SHP77 treated with DMSO at 0.1 percent for 48 hours (cell line): ENCODE results near the gene AFMID.
"Not testable (repeated sequence)": the region's sequence is repeated elsewhere in the genome, so short reads cannot be mapped to it uniquely, and the experiment has no call there.

Source experiments
- DNase-seq: peaks from one replicate; lab custom pipeline; 2025; lab: John Stamatoyannopoulos, UW

The AFMID gene

DNA sequence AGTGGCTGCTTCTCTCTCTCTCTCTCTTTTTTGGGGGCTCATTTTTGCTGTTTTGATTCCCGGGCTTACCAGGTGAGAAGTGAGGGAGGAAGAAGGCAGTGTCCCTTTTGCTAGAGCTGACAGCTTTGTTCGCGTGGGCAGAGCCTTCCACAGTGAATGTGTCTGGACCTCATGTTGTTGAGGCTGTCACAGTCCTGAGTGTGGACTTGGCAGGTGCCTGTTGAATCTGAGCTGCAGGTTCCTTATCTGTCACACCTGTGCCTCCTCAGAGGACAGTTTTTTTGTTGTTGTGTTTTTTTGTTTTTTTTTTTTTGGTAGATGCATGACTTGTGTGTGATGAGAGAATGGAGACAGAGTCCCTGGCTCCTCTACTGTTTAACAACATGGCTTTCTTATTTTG lies 36.6 kb downstream of the AFMID start:
- no peak for DNase-seq

DNA sequence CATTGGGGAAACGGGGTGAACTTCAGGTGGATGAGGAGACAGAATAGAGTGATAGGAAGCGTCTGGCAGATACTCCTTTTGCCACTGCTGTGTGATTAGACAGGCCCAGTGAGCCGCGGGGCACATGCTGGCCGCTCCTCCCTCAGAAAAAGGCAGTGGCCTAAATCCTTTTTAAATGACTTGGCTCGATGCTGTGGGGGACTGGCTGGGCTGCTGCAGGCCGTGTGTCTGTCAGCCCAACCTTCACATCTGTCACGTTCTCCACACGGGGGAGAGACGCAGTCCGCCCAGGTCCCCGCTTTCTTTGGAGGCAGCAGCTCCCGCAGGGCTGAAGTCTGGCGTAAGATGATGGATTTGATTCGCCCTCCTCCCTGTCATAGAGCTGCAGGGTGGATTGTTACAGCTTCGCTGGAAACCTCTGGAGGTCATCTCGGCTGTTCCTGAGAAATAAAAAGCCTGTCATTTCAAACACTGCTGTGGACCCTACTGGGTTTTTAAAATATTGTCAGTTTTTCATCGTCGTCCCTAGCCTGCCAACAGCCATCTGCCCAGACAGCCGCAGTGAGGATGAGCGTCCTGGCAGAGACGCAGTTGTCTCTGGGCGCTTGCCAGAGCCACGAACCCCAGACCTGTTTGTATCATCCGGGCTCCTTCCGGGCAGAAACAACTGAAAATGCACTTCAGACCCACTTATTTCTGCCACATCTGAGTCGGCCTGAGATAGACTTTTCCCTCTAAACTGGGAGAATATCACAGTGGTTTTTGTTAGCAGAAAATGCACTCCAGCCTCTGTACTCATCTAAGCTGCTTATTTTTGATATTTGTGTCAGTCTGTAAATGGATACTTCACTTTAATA lies 37.3 kb downstream of the AFMID start:
- DNase-seq: no peak

DNA sequence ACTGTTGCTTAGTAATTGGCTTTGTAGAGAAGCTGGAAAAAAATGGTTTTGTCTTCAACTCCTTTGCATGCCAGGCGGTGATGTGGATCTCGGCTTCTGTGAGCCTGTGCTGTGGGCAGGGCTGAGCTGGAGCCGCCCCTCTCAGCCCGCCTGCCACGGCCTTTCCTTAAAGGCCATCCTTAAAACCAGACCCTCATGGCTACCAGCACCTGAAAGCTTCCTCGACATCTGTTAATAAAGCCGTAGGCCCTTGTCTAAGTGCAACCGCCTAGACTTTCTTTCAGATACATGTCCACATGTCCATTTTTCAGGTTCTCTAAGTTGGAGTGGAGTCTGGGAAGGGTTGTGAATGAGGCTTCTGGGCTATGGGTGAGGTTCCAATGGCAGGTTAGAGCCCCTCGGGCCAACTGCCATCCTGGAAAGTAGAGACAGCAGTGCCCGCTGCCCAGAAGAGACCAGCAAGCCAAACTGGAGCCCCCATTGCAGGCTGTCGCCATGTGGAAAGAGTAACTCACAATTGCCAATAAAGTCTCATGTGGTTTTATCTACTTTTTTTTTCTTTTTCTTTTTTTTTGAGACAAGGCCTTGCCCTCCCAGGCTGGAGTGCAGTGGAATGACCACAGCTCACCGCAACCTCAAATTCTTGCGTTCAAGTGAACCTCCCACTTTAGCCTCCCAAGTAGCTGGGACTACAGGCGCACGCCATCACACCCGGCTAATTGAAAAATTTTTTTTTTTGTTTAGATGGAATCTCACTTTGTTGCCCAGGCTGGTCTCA lies 38.1 kb downstream of the AFMID start:
- DNase-seq: no peak

DNA sequence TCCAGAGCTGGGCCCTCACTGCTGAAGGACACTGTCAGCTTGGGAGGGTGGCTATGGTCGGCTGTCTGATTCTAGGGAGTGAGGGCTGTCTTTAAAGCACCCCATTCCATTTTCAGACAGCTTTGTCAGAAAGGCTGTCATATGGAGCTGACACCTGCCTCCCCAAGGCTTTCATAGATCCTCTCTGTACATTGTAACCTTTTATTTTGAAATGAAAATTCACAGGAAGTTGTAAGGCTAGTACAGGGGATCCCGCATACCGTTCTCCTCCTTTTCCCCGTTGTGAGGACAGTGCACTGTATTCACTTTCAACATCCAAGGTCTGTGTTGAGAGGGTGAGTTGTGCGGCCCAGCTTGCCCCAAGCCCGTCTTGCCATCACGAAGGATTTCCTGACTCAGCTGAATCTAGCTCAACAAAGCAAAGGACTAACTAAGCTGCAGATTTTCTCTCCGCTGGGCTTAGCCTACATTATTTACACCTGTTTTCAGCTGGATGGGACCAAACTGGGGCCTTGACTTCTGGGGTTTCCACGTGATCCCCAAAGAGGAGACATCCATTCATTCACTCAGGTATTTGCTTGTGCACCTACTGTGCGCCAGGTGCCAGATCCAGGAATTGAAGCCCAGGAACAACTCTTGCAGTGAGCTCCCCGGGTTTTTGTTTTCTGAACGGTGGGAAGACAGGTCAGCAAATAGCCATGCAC lies 39.0 kb downstream of the AFMID start:
- peak; percentile 47 for DNase-seq

DNA sequence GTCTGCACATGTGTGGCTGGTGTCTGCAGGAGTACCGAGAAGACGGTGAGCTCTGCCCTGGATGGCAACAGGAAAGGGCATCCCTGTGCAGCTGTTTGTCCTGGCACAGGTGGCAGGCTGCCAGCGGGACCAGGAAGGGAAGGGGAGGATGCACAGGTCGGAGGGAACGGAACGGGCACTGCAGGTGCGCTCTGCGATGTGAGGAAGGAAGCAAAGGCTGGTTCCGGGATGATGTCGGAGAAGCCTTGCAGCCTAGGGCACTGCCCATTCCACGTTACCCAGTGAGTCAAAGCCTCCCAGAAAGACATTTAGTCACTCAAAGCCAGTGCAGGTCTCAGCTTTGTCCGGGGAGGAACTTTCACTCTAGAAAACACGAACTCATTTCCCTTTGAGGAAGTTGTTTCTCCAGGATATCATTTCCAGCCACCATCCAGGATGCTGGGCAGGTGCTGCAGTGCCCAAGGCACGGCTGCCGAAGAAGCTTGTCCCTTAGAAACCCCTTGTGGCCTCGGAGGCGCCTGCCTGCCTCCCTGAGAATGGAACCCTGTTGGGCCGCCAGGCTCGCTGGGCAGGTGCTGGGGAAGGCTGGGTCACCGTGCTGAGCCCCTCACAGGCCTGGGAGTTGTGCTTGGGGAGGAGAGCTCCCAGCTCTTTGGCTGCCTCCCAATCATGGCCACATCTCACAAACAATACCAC lies 39.7 kb downstream of the AFMID start:
- peak; percentile 81 for DNase-seq

DNA sequence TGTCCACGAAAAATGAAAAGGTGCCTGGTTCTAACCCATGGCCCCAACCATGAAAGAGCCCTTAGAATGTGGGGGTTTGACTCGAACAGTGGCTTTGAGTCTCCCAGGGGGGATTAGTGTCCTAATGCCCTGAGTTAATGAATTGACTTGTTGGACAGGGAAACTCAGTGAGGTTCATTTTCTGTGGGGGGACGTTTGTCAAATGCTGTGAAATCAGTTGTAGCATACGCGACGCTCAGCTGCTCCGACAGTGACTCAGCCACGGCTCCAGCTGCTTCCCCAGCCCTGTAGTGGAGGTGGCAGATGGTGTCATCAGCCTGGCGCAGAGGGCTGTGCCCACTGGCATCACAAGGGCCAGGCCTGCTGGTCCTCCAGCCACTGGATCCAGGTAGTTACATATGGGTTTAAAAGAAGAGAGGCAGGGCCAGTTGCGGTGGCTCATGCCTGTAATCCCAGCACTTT lies 40.3 kb downstream of the AFMID start:
- DNase-seq: peak; percentile 82

DNA sequence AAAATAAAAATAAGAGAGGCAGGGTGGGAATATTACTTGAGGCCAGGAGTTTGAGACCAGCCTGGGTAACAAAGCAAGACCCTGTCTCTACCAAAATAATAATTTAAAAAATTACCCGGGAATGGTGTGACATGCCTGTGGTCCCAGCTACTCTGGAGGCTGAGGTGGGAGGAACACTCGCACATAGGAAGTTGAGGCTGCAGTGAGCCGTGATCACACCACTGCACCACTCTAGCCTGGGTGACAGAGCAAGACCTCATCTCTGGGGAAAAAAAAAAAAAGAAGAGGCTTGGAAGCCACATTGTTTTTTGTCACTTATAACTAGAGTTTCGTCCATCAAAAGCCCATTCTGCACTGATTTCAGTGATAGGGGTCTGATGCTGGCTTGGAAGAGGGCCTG lies 41.0 kb downstream of the AFMID start:
- no peak for DNase-seq

DNA sequence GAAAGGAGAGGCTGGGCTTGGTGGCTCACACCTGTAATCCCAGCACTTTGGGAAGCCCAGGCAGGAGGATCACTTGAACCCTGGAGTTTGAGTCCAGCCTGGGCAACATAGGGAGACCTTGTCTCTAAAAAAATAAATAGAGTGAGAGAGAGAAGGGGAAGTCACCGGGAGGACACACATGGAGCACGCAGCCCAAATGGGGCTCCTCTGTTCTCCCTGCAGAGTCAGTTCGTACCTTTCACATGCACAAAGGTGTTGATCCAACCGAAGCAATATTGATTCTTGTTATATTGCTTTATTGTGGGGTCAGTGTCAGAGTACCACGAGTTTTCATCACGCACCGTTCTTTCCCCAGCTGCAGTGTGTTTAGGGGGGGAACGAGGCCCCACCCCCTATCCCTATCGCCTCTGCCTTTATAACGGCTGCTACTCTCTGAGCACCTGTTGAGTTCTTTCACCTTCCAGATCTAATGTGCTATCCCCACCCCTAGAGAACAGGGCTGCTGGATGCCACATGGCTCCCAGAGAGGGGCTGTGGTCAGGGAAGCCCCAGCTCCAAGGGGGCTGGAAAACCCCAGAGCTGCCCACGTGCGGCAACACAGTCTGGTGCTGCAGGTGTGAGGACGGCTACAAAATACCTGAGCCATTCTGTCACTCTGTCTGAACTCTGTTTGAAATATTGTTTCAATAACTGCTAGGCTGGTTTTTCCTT lies 43.2 kb downstream of the AFMID start:
- DNase-seq: no peak

DNA sequence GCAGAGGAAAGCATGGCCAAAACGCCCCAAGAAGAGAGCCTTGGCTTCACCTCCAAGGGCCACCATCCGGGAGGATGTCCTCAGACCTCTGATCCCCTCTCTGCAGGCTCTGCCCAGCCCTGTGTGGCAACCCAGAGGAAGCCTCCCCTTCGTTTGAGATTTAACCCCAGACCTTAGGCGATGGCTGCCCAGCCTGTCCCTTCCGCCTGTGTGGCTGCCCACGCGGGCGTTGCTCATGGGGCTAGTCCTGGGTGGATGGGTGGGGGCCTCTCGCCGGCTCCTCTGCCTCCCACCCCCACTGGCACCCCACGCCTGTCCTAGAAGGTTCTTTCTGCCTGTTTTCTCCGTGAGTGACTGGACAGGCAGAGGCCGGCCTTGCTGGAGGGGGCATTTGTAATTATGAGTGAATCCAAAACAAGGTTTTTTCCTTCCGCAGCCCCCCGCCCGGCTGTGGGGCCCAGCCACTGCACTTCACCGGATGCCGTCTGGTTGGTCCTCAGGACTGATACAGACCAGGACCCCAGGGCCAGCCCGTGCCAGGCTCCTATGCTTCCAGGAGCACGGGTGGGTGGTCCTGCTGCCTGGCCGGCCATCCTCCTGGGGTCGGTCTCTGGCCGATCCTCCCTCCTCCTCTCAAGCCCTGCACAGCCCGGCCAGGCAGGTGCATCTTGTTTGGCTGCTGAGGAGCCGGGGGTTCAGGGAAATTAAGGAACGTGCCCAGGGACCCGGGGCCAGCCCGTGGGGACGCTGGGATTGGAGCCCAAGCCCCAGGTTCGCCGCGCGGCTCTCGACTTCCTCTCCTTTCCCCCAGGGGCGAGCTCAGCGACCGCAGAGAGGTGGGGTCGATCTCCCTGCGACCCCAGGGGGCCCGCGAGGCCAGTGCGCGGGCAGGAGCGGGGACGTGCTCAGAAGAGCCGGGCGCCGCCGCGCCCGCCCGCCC lies 44.1 kb downstream of the AFMID start, which contains the start of gene TMEM235:
Gene TMEM235 (plus strand): TSS at position 636 of the 940 bp plus-strand sequence. CDS start 393 bp downstream, outside the sequence.
- no peak for DNase-seq

DNA sequence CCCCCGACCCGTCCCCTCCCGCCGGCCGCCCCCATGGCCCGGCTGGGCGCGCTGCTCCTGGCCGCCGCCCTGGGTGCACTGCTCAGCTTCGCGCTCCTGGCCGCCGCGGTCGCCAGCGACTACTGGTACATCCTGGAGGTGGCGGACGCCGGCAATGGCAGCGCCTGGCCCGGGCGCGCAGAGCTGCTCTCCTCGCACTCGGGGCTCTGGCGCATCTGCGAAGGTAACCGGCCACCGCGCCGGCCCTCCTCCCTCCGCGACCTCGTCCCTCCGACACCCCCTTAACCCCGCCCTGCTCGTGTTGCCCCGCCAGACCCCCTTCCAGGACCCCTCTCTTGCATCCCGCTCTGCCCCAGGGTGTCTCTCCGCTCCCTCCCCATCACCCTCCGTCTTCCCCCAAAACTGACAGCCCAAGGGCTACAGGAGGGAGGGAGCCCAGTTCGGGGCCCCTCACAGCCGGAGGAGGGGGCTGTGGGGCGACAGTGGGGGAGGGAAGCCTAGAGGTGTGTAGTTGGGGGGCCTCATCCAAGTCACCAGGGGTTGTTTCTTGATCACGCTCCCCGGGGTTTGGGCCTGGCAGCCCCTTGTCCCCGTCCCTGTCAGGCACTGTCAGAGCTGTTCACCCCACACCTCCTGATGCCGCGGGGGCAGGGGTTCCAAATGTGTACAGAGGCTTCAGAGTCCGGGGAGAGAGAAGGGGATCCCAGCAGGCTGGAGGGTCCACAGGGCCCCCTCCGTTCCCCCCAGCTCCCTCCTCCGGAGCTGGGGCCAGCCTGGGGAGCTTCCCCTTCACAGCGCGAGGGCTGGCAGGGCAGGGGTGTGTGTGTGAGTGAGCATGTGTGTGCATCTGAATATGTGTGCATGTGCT lies 45.1 kb downstream of the AFMID start:
- no peak for DNase-seq

DNA sequence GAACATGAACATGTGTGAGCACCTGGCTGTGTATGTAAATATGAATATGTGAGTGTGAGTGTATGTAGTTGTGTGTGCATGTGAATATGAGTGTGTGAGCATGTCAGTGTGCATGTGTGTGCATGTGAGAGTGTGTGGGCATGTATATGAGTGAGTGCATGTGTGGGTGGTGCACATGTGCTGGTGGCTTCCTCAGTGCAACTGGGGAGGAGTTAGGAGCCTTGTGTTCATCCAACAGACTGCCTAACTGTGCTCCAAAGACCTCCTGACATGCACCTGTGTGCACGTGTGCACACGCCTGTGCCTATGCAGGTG lies 45.7 kb downstream of the AFMID start:
- DNase-seq: no peak

DNA sequence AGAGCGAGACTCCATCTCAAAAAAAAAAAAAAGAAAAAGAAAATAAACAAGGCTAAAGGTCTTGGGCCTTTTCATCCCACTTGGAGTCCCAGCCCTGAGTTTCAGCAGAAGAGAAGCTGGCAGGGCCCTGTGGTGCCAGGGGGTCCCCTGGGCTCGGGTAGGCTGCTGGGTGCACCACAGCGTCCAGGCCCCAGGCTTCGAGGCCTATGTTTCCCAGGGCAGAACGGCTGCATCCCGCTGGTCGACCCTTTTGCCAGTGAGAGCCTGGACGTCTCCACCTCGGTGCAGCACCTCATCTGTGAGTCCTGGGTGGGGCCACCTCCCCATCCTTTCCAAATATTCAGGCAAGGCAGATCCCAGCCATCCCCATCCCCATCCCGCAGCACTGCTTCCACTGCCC lies 46.5 kb downstream of the AFMID start:
- DNase-seq: no peak

DNA sequence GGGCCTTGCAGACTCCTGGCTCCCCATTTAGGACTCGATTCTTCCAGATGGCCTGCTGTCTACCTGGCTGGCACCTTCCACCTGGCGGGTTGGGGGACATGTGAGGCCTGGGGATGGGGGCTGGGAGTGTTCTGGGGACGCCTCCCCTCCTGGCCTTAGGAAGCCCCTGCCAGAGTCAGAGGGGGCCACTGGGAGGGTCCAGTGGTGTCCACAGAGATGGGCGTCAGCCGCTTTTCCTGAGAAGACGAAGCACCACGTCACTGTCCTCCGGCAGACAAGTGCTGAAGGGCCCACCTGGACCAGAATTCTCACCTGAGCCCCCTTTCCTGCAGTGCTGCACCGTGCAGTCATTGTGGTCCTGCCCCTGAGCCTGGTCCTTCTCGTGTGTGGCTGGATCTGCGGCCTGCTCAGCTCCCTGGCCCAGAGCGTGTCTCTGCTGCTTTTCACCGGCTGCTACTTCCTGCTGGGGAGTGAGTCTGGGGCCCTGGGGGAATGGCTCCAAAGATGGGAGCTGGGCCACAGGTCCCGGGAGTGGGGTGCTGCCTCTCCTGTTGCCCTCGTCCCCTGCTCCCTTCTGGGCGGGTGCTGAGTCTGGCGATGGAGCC lies 47.2 kb downstream of the AFMID start:
- DNase-seq: no peak

DNA sequence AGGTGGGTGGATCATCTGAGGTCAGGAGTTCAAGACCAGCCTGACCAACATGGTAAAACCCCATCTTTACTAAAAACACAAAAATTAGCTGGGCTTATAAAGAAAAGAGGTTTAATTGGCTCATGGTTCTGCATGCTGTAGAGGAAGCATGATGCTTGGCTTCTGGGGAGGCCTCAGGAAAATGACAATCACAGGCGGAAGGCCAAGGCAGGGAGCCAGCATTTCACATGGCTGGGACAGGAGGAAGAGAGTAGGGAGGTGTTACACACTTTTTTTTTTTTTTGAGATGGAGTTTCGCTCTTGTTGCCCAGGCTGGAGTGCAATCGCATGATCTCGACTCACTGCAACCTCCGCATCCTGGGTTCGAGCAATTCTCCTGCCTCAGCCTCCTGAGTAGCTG lies 47.9 kb downstream of the AFMID start:
- DNase-seq: not testable (repeated sequence)

DNA sequence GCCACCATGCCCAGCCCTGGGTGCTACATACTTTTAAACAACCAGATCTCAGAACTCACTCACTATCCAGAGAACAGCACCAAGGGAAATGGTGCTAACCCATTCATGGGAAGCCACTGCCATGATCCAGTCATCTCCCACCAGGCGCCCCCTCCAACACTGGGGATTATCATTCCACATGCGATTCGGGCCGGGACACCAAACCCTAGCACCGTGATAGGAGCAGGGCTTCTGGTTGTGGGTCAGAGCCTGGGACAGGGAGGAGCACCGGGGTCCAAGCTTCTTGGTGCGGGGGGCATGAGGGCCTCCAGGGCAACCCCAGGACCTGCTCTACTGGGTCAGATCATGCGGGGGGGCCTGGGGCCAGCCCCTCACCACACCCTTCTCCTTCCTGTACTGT lies 48.7 kb downstream of the AFMID start:
- DNase-seq: no peak

DNA sequence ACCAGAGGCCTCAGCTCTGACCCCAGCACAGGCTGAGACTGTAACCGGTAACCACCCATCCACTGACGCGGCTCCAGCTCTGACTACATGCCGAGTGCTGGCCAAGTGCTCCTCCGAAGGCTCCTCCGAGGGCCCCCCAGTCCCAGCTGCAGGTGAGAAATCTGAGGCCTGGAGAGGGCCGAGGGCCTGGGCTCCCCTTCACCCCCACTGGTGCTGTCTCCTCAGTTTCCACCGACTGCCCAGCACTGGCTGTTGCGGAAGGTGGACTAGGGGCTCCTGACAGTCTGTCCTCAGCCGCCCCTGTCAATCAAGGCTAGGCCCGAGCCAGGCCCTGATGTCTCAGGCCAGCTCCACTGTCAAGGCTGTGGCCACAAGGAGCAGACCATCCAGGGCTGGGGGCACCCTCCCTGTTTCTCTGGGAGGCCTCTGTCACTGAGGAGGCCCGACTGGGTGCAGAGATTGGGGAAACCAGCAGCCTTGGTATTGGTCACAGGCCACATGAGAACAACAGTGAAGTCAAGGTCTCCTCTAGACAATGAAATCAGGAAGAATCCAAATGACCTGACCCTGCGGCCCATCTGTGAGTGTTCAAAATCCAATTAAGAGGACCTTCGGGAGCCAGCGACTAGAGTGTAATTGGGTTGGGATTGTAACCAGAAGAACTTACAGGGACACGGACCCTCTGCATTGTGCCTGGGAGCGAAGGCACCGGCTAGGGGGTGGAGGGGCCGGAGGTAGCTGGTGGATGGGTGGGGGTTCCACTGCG lies 49.4 kb downstream of the AFMID start:
- DNase-seq: no peak

DNA sequence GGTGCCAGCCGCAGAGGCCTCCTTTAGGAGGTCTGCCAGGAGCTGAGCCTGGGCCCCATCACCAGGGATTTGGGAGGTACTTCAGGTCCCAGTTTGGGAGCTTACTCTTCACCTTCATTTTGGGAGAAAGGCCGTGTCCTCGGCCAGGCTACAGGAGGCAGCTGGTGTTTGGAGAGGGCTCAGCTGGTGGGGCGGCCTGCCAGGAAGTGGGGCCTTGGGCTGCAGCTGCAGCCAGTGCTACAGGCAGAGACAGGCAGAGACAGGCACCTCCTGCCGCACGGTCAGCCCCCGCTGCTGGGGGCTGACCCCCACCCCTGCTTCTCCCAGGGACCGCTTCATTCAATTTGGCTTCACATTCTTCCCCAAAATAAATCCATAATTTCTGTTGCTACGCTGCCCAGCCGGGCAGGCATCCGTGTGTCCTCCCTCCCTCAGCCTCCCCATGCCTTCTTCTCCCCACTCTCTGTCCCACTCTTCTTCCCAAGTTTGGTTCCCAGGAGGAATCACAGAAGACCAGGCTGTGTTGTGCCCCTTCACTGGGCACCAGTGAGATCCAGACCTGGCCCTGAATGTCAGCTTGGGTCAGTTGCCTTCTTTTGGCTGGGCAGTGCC lies 50.3 kb downstream of the AFMID start:
- DNase-seq: peak; percentile 79
